H9 (cell line): ENCODE measurements around the gene FMC1. TPM values are rescaled to one million over a fixed set of nuclear protein-coding genes. Genes with fewer than 3 reads are reported as not detected.
A peak's percentile ranks its signal among the peaks of the same experiment; 100 is the strongest.

Source experiments
- DNase-seq: peaks from one replicate; pipeline ENCODE4 v3.0.0-alpha.2; 2017
- H2AFZ ChIP-seq: one replicate; pipeline ENCODE4 v1.6.1; 2013; ENCODE audit warnings: mild to moderate bottlenecking, low read length, control low read depth, moderate library complexity
- H2AK5ac ChIP-seq: 2 replicates; pipeline ENCODE4 v1.6.1; 2013; ENCODE audit warnings: low read length, control low read depth, mixed read lengths; ENCODE audit not compliant: insufficient read length
- H2BK120ac ChIP-seq: one replicate; pipeline ENCODE4 v1.6.1; 2013; ENCODE audit warnings: low read depth, mild to moderate bottlenecking, low read length, control low read depth, inconsistent platforms; ENCODE audit not compliant: poor library complexity, severe bottlenecking
- H2BK12ac ChIP-seq: 2 replicates; pipeline ENCODE4 v1.6.1; 2013; ENCODE audit warnings: low read length, control low read depth, mixed read lengths, low read depth; ENCODE audit not compliant: insufficient read length
- H2BK15ac ChIP-seq: 2 replicates; pipeline ENCODE4 v1.6.1; 2013; ENCODE audit warnings: low read depth, low read length, control low read depth
- H2BK20ac ChIP-seq: one replicate; pipeline ENCODE4 v1.6.1; 2013; ENCODE audit warnings: low read depth, mild to moderate bottlenecking, low read length, control low read depth, inconsistent platforms; ENCODE audit not compliant: poor library complexity, severe bottlenecking
- H2BK5ac ChIP-seq: 2 replicates; pipeline ENCODE4 v1.6.1; 2013; ENCODE audit warnings: low read length, control low read depth, mixed read lengths; ENCODE audit not compliant: insufficient read length
- H3K14ac ChIP-seq: 2 replicates; pipeline ENCODE4 v1.6.1; 2013; ENCODE audit warnings: low read length, control low read depth; ENCODE audit not compliant: insufficient read depth
- H3K18ac ChIP-seq: 2 replicates; pipeline ENCODE4 v1.6.1; 2013; ENCODE audit warnings: low read depth, mild to moderate bottlenecking, mixed read lengths, low read length, control low read depth; ENCODE audit not compliant: insufficient read length
- H3K23ac ChIP-seq: 2 replicates; pipeline ENCODE4 v1.6.1; 2013; ENCODE audit warnings: low read length, control low read depth, mixed read lengths, low read depth; ENCODE audit not compliant: insufficient read length
- H3K23me2 ChIP-seq: 2 replicates; pipeline ENCODE4 v1.6.1; 2013; ENCODE audit warnings: low read depth, mild to moderate bottlenecking, mixed read lengths, low read length, control low read depth; ENCODE audit not compliant: insufficient read length, poor library complexity, severe bottlenecking
- H3K27ac ChIP-seq: 2 replicates; pipeline ENCODE4 v1.5.1; 2013; ENCODE audit warnings: low read length, control low read depth, mixed read lengths, low read depth; ENCODE audit not compliant: insufficient read length
- H3K27me3 ChIP-seq: 2 replicates; pipeline ENCODE4 v1.6.1; 2013; ENCODE audit warnings: low read length, control low read depth, inconsistent platforms; ENCODE audit not compliant: insufficient read depth
- H3K4ac ChIP-seq: 2 replicates; pipeline ENCODE4 v1.6.1; 2013; ENCODE audit warnings: low read depth, mild to moderate bottlenecking, control low read depth, inconsistent platforms, low read length, moderate library complexity
- H3K4me1 ChIP-seq: 2 replicates; pipeline ENCODE4 v1.6.1; 2013; ENCODE audit warnings: low read length, control low read depth, inconsistent platforms; ENCODE audit not compliant: insufficient read depth
- H3K4me2 ChIP-seq: 2 replicates; pipeline ENCODE4 v1.6.1; 2013; ENCODE audit warnings: low read length, control low read depth, mixed read lengths; ENCODE audit not compliant: insufficient read length, insufficient read depth
- H3K56ac ChIP-seq: 2 replicates; pipeline ENCODE4 v1.6.1; 2013; ENCODE audit warnings: low read depth, mild to moderate bottlenecking, mixed read lengths, low read length, control low read depth; ENCODE audit not compliant: insufficient read length
- H3K79me1 ChIP-seq: 2 replicates; pipeline ENCODE4 v1.6.1; 2013; ENCODE audit warnings: low read depth, mild to moderate bottlenecking, moderate library complexity, low read length, control low read depth, inconsistent platforms; ENCODE audit not compliant: insufficient read depth, poor library complexity, severe bottlenecking
- H3K79me2 ChIP-seq: 2 replicates; pipeline ENCODE4 v1.6.1; 2013; ENCODE audit warnings: low read length, control low read depth, inconsistent platforms; ENCODE audit not compliant: insufficient read depth
- H3K9ac ChIP-seq: 2 replicates; pipeline ENCODE4 v1.6.1; 2013; ENCODE audit warnings: low read length, control low read depth, mixed read lengths; ENCODE audit not compliant: insufficient read length; ENCODE audit errors: extremely low read depth
- H3K9me3 ChIP-seq: one replicate; pipeline ENCODE4 v1.6.1; 2013; ENCODE audit warnings: low read depth, low read length, inconsistent platforms; ENCODE audit not compliant: control insufficient read depth
- H3T11ph ChIP-seq: one replicate; pipeline ENCODE4 v1.6.1; 2013; ENCODE audit warnings: mild to moderate bottlenecking, low read length, control low read depth, inconsistent platforms
- H4K20me1 ChIP-seq: one replicate; pipeline ENCODE4 v1.6.1; 2013; ENCODE audit not compliant: control insufficient read depth, insufficient read length, insufficient read depth
- H4K5ac ChIP-seq: 2 replicates; pipeline ENCODE4 v1.6.1; 2013; ENCODE audit warnings: low read depth, mild to moderate bottlenecking, mixed read lengths, low read length, control low read depth; ENCODE audit not compliant: insufficient read length
- H4K8ac ChIP-seq: replicated peaks from 2 replicates; pipeline ENCODE4 v1.6.1; 2013; ENCODE audit warnings: low read length, control low read depth, mixed read lengths, low read depth; ENCODE audit not compliant: insufficient read length
- H4K91ac ChIP-seq: 2 replicates; pipeline ENCODE4 v1.6.1; 2013; ENCODE audit warnings: low read depth, mild to moderate bottlenecking, moderate library complexity, mixed read lengths, low read length, control low read depth; ENCODE audit not compliant: insufficient read length
- H3K27ac Mint-ChIP-seq, 3 experiments: 2 replicates in 2 of 3; 3 replicates in 1 of 3; pipeline ENCODE4 v1.8.0; 2020 to 2021; ENCODE audit warnings: mixed read lengths in 3 of 3, mild to moderate bottlenecking in 1 of 3, moderate library complexity in 1 of 3
- H3K27me3 Mint-ChIP-seq: 2 replicates; pipeline ENCODE4 v1.8.0; 2021; ENCODE audit warnings: low read depth, mild to moderate bottlenecking, moderate library complexity, mixed read lengths
- H3K36me3 Mint-ChIP-seq, 3 experiments: 2 replicates in 2 of 3; 3 replicates in 1 of 3; pipeline ENCODE4 v1.8.0; 2020 to 2021; ENCODE audit warnings: low read depth in 3 of 3, mixed read lengths in 3 of 3; ENCODE audit not compliant: insufficient read depth in 1 of 3
- H3K4me1 Mint-ChIP-seq, 2 experiments: 2 replicates each; pipeline ENCODE4 v1.8.0; 2020; ENCODE audit warnings: mixed read lengths in 2 of 2
- H3K4me3 Mint-ChIP-seq, 2 experiments: 2 replicates in 1 of 2; 3 replicates in 1 of 2; pipeline ENCODE4 v1.8.0; 2020 to 2021; ENCODE audit warnings: mild to moderate bottlenecking in 2 of 2, mixed read lengths in 2 of 2, moderate library complexity in 1 of 2
- H3K9me3 Mint-ChIP-seq, 2 experiments: 2 replicates in 1 of 2; 3 replicates in 1 of 2; pipeline ENCODE4 v1.8.0; 2020; ENCODE audit warnings: mild to moderate bottlenecking in 2 of 2, mixed read lengths in 2 of 2, moderate library complexity in 1 of 2
- WGBS: extraction: QIAGEN DNeasy Blood & Tissue Kit; methylation state at CpG from one replicate; pipeline ENCODE4 v1.1.7; 2013; ENCODE audit warnings: missing lambda C conversion rate, low lambda C conversion rate, mixed read lengths; ENCODE audit not compliant: insufficient read length; ENCODE audit errors: extremely low coverage; 5-methylcytosine and 5-hydroxymethylcytosine counted together
- total RNA-seq: library from RNA; stranded (reverse); gene quantifications from 2 replicates; pipeline ENCODE4 v1.2.1, GENCODE V29; 2021
- TF ChIP-seq, protein P1 (sequence below): fragments of 200-600 bp; sonication (generic); conservative IDR thresholded peaks from 3 replicates; pipeline ENCODE4 v1.8.0; 2021; ENCODE audit warnings: antibody characterized with exemption, mild to moderate bottlenecking

The FMC1 gene
- total RNA-seq, 1 experiment from 2014 or later: 10.9 TPM

DNA sequence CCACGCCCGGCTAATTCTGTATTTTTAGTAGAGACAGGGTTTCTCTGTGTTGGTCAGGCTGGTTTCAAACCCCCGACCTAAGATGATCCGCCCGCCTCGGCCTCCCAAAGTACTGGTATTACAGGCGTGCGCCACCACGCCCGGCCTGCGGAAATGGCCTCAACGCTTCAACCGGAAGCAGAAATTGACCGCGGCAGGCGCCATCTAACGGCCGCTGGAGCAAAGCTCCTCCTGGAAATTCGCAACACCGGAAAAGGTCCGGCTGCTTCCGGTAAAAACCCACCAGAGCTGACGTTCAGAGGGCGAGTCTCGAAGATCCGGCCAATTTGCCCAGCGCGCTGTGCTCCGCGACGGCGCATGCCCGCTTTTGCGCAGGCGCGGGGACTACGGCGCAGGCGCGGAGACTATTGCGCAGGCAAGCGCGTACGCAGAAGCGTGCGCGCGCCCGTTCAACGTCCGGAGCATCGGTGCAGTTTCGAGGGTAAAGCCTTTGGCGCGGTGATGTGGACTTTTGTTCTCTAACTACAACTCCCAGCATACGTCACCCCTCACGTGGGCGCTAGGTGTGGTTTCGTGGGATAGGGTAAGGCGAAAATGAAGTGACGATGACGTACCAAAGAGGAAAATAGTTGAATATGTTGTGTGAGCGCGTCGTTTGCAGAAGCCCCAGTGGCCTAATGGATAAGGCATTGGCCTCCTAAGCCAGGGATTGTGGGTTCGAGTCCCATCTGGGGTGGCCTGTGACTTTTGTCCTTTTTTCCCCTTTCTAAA, 915 bp upstream of the FMC1 start:
- no peak overlapping the region for H2BK15ac ChIP-seq
- no peak overlapping the region for H3K23ac ChIP-seq
- no peaks in the 10 kb centered on the region for H4K20me1 ChIP-seq
- H2BK20ac ChIP-seq: no peak overlapping the region
- peak overlapping the region; percentile 84 for H3K4me2 ChIP-seq
- H3K27me3 ChIP-seq: no peaks in the 10 kb centered on the region
- no peak overlapping the region; the same call in 1 of the 2 replicates for H3K4ac ChIP-seq
- H2AK5ac ChIP-seq: no peak overlapping the region
- H3K56ac ChIP-seq: no peak overlapping the region
- Mint-ChIP-seq H3K36me3 (peaks cover 5 to 19% (median 8%) of the 10 kb centered on the region in 3 experiments; a peak in 6 of 7 replicates), H3K9me3 (peaks cover 10 to 14% of the 10 kb centered on the region in 2 experiments; a peak in 4 of 5 replicates), H3K27me3 (peaks cover 10% of the 10 kb centered on the region), H3K27ac (peak overlapping the region; percentile 99 to 100 (median 100)), H3K4me1 (peaks cover 7 to 11% of the 10 kb centered on the region in 2 experiments), H3K4me3 (peak overlapping the region; percentile 91 to 95)
- H2BK12ac ChIP-seq: no peak overlapping the region
- H3K9me3 ChIP-seq: no peaks in the 10 kb centered on the region
- H3K79me1 ChIP-seq: no peaks in the 10 kb centered on the region
- peaks cover 3% of the 10 kb centered on the region for H3K23me2 ChIP-seq
- H3K79me2 ChIP-seq: no peaks in the 10 kb centered on the region
- no peak overlapping the region for H2BK5ac ChIP-seq
- H3K14ac ChIP-seq: peak overlapping the region; percentile 99; the same call in 1 of the 2 replicates
- peak overlapping the region; percentile 99 for H3K27ac ChIP-seq
- no peak overlapping the region for H3T11ph ChIP-seq
- DNase-seq: peak; percentile 98
- H2AFZ ChIP-seq: no peak overlapping the region
- TF ChIP-seq, protein P1, sequence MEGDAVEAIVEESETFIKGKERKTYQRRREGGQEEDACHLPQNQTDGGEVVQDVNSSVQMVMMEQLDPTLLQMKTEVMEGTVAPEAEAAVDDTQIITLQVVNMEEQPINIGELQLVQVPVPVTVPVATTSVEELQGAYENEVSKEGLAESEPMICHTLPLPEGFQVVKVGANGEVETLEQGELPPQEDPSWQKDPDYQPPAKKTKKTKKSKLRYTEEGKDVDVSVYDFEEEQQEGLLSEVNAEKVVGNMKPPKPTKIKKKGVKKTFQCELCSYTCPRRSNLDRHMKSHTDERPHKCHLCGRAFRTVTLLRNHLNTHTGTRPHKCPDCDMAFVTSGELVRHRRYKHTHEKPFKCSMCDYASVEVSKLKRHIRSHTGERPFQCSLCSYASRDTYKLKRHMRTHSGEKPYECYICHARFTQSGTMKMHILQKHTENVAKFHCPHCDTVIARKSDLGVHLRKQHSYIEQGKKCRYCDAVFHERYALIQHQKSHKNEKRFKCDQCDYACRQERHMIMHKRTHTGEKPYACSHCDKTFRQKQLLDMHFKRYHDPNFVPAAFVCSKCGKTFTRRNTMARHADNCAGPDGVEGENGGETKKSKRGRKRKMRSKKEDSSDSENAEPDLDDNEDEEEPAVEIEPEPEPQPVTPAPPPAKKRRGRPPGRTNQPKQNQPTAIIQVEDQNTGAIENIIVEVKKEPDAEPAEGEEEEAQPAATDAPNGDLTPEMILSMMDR: peak; percentile 84
- H2BK120ac ChIP-seq: no peak overlapping the region
- H4K91ac ChIP-seq: no peak overlapping the region
- peak overlapping the region; percentile 98 for H3K9ac ChIP-seq
- no peaks in the 10 kb centered on the region for H3K4me1 ChIP-seq
- no peak overlapping the region for H4K8ac ChIP-seq
- no CpG with 5 or more reads among the region's 66 CpGs for WGBS
- no peak overlapping the region for H4K5ac ChIP-seq
- peak overlapping the region; percentile 31 for H3K18ac ChIP-seq
